Measurements from ENCODE around the gene TSPAN3.

- TF ChIP-seq POLR2A (IDR thresholded peaks at IDR 0.05): no peak
- no peak for TF ChIP-seq CTCF (IDR thresholded peaks at IDR 0.05)
Measured at GRCh38 chr15:77094397-77095030, 23.6 kb upstream of the TSPAN3 start.
